Ovary (tissue), 9 donors: Measurements from ENCODE around the gene NKAIN4. TPM values are rescaled to one million over a fixed set of nuclear protein-coding genes. Genes with fewer than 3 reads are reported as not detected.

ENCODE experiments used
- DNase-seq, 5 donors: peaks; one replicate each; pipeline ENCODE4 v3.0.0-alpha.2; 2019 to 2020
- H3K27ac ChIP-seq, 2 donors: fragments of 200-600 bp; one replicate each; pipeline versions ENCODE4 v1.5.1 to v1.8.0; 2019 to 2022
- H3K27me3 ChIP-seq: fragments of 200-600 bp; one replicate; pipeline ENCODE4 v1.8.0; 2022
- H3K36me3 ChIP-seq: fragments of 200-600 bp; sonication (generic); one replicate; pipeline ENCODE4 v1.5.1; 2019
- H3K4me1 ChIP-seq: one replicate; pipeline ENCODE4 v1.8.1; 2013; ENCODE audit warnings: mild to moderate bottlenecking, moderate library complexity; ENCODE audit not compliant: insufficient read depth
- H3K4me3 ChIP-seq: fragments of 200-600 bp; sonication (generic); one replicate; pipeline ENCODE4 v1.5.1; 2017
- H3K9me3 ChIP-seq, 2 donors: fragments of 200-600 bp in 1 of 2; sonication (generic) in 1 of 2; one replicate each; pipeline versions ENCODE4 v1.5.1 to v1.8.1; 2013 to 2019; ENCODE audit warnings: mild to moderate bottlenecking in 1 of 2, moderate library complexity in 1 of 2
- EP300 ChIP-seq: sonication (generic); formaldehyde crosslinking; IDR thresholded peaks from one replicate; pipeline ENCODE4 v1.6.1; 2017; ENCODE audit warnings: antibody characterized with exemption
- POLR2A ChIP-seq: fragments of 450-650 bp; IDR thresholded peaks from one replicate; pipeline ENCODE4 v1.6.1; 2017; ENCODE audit warnings: antibody characterized with exemption, mild to moderate bottlenecking, moderate library complexity
- WGBS, 3 donors: extraction: QIAGEN DNeasy Blood & Tissue Kit in 1 of 3; methylation state at CpG; one replicate each; pipeline versions ENCODE4 v1.1.5 to v1.1.7; 2013 to 2017; 5-methylcytosine and 5-hydroxymethylcytosine counted together
- intact Hi-C, 4 donors: fragments of 100-400 bp; cut with DNase I; formaldehyde crosslinking; loops; one replicate each; pipeline versions ENCODE4 v1.11.0 to v1.15.1; 2022 to 2023
- polyA plus RNA-seq, 2 donors: library from polyadenylated mRNA; stranded (reverse); fragments of 200-250 nt in 1 of 2; fragments of 350-450 nt in 1 of 2; fragmentation: Illumina TruSeq in 1 of 2; extraction: RNeasy Lipid Tissue Mini Kit (QIAGEN cat#74804) in 1 of 2; gene quantifications; one replicate each; pipeline ENCODE4 v1.2.3, GENCODE V29; 2013 to 2014
- total RNA-seq, 7 donors: library from RNA; depleted of rRNA in 2 of 7; stranded (reverse); fragments of >200 nt in 2 of 7; fragmentation: NEBNext Ultra II Directional in 3 of 7; extraction: Animal tissue kit (Norgen Biotek cat#: 25700) in 3 of 7; gene quantifications; one replicate each; pipeline versions ENCODE4 v1.1.0 to v1.2.4, GENCODE V29; 2016 to 2023
- TF ChIP-seq, protein P1 (sequence below), 3 donors: fragments of 450-650 bp in 2 of 3; fragments of 200-600 bp in 1 of 3; IDR thresholded peaks; one replicate each; pipeline versions ENCODE4 v1.5.1 to v1.8.0; 2016 to 2022; ENCODE audit warnings: antibody characterized with exemption in 3 of 3, mild to moderate bottlenecking in 1 of 3
- donor health status: DM: no; HTN: no; CAD: no; lungs with moderate emphysema.
- donor health status: DM: no; HTN: no; CAD: no.
- donor health status: Bipolar disorder and iron deficiency.
- donor health status: DM: yes; HTN: yes; CAD: no.
- donor health status: DM: no; HTN: no; CAD: no.
- donor health status: DM: yes; HTN: yes; CAD: no.

NKAIN4 gene
- total and polyA plus RNA-seq, 9 donors, result 0.18 to 0.24 TPM; not detected in 7

DNA sequence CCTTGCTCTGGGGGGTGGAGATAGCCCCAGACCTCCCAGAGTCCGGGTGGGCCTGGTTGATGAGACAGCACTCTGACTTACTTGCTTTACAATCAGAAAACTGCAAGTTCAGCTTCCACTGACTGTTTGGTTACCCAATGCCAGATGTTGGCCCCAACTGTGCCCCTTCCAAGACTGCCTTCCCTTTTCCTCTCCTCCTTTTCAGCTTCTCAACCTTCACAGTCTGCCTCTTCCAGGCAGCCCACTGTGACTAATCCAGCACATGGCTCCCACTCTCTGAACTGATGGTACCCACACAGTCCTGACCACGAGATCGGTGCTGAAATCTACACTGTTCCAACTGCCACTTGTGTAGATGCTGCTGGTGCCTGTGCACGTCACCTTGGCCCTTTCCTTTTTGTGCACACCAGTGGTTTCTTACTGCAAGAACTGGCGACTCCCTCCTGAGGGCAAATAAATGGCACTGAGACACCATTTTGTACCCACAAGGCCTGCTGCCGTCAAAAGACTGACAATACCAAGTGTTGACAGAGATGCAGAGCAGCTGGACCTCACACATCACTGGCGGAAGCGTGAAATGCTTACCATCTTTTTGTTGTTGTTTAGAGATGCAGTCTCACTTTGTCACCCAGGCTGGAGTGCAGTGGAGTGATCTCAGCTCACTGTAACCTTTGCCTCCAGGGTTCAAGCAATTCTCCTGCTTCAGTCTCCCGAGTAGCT lies 16.5 kb upstream of the NKAIN4 start:
- DNase-seq, result no peak
- Histone ChIP-seq H3K4me1 (peaks cover 8% of the 10 kb centered on the region), H3K36me3 (no peaks in the 10 kb centered on the region), H3K9me3 (no peaks in the 10 kb centered on the region), H3K4me3 (no peak overlapping the region), H3K27ac (no peak overlapping the region), H3K27me3 (no peaks in the 10 kb centered on the region)
- WGBS, 3 donors, result 83 to 87% (median 86%) methylated on average over 9 of the region's 9 CpGs
- TF ChIP-seq EP300 (no peak), POLR2A (no peak)
- TF ChIP-seq, protein P1, sequence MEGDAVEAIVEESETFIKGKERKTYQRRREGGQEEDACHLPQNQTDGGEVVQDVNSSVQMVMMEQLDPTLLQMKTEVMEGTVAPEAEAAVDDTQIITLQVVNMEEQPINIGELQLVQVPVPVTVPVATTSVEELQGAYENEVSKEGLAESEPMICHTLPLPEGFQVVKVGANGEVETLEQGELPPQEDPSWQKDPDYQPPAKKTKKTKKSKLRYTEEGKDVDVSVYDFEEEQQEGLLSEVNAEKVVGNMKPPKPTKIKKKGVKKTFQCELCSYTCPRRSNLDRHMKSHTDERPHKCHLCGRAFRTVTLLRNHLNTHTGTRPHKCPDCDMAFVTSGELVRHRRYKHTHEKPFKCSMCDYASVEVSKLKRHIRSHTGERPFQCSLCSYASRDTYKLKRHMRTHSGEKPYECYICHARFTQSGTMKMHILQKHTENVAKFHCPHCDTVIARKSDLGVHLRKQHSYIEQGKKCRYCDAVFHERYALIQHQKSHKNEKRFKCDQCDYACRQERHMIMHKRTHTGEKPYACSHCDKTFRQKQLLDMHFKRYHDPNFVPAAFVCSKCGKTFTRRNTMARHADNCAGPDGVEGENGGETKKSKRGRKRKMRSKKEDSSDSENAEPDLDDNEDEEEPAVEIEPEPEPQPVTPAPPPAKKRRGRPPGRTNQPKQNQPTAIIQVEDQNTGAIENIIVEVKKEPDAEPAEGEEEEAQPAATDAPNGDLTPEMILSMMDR (IDR thresholded peaks at IDR 0.05), result no peak
- intact Hi-C loops, result no loop called here

DNA sequence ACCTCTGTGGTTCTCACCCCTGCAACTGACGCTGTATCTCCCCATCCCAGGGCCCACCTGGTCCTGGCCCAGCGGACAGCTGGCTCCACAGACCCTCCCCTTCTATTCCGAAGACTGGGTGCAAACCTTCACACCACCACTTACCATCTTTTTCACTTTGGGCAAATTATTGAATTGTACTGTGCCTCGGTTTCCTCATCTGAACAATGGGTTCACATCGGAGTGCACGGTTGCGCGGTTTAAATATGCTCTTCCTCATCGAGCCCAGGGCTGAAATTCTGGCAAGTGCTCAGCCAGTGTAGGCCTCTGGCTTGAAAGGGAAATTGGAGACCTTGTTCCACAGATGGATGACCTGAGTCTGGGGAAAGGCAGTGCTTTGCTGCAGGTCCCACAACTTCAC lies 15.5 kb upstream of the NKAIN4 start:
- Histone ChIP-seq H3K4me1 (peaks cover 8% of the 10 kb centered on the region), H3K4me3 (no peak overlapping the region), H3K27ac (no peak overlapping the region), H3K36me3 (no peaks in the 10 kb centered on the region), H3K9me3 (no peaks in the 10 kb centered on the region), H3K27me3 (no peaks in the 10 kb centered on the region)
- intact Hi-C loops, result no loop called here
- TF ChIP-seq, protein P1 (IDR thresholded peaks at IDR 0.05), result no peak
- DNase-seq, result no peak
- WGBS, 3 donors, result 82 to 92% (median 91%) methylated on average over 9 of the region's 9 CpGs

DNA sequence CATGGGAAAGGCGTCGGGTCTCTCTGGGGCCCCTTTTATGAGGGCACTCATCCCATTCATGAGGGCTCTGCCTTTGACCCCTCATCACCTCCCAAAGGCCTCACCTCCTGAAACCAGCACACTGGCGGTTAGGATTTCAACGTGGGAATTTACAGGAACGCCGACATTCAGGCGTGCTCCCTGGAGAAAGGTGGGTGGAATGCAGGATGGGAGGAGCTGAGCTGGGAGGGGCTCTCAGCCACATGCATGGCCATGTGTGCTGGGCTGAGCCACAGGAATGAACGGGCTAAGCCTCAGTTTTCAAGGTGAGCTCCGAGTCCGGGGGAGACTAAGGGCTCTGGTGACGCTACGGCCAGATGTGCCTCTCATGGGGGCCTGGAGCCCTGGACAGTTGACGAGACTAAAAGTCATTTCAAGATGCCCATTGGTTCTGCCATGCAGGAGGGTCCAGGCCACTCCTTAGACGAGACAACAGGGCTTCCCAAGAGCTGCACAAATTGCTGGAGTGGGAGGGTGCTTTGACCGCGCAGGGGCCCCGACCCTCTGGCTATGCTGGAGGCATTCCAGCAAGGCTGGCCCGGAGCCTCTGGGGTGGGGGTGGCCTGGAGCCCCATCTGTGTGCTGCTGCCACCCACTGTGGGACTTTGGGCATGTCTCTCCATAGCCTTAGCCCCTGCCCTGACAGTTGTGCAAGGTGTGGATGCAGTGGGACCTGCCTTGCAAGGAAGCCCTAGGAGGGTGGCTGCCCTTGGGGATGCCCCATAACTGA lies 14.6 kb upstream of the NKAIN4 start:
- intact Hi-C loops, result no loop called here
- no peak for DNase-seq
- whole genome bisulfite sequencing, 3 donors, result 7 to 21% (median 9%) methylated on average over 18 of the region's 18 CpGs

DNA sequence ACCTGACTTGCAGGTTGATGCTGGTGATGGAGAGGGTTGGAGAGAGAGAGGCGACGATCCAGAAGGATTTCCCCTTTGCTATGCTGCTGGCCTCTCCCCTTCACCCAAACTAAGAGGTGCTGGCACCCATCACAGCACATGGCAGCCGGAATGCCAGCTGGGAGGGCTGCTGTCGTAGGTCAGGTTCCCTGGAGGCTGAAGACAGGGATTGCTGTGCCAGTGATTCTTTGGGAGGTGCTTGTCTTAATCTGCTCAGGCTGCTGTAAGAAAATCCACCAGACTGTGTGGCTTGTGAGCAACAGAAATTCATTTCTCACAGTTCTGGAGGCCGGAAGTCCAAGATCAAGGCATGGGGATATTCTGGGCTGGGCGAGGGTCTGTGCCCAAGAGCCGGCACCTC lies 14.0 kb upstream of the NKAIN4 start:
- 47 to 56% (median 50%) methylated on average over 7 of the region's 7 CpGs for WGBS, 3 donors
- Histone ChIP-seq H3K27me3 (no peaks in the 10 kb centered on the region), H3K9me3 (no peaks in the 10 kb centered on the region), H3K4me3 (no peak overlapping the region), H3K4me1 (peaks cover 2% of the 10 kb centered on the region), H3K27ac (no peak overlapping the region), H3K36me3 (no peaks in the 10 kb centered on the region)
- intact Hi-C loops, result no loop called here
- DNase-seq, result no peak
- TF ChIP-seq EP300, result no peak

More for the DNA sequence above, 14.6 kb upstream of the NKAIN4 start:
- Histone ChIP-seq H3K27ac (no peak overlapping the region), H3K4me1 (peaks cover 4% of the 10 kb centered on the region), H3K36me3 (no peaks in the 10 kb centered on the region), H3K27me3 (no peaks in the 10 kb centered on the region), H3K4me3 (no peak overlapping the region), H3K9me3 (no peaks in the 10 kb centered on the region)
- TF ChIP-seq, protein P1 (IDR thresholded peaks at IDR 0.05), result no peak
- TF ChIP-seq POLR2A, result no peak
- no peak for TF ChIP-seq EP300

DNA sequence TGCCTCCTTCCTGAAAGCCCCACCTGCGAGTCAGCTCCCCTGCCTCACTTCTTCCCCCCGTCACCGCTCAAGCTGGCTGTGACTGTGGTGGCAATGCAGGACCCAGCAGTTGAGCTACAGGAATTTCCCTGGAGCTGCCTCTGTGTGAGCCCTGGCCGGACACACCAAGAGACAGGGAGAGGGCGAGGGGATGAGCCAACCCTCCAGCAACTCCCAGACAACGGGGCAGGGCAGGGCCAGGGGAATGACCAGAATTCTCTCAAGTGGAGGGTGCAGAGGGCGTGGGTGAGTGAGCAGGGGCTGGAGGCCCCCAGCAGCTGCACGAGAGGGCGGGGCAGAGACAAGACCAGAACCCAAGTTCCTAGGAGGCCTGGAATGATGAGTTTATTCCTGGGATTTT lies 13.4 kb upstream of the NKAIN4 start:
- H3K27ac ChIP-seq, result no peak overlapping the region
- no peaks in the 10 kb centered on the region for H3K9me3 ChIP-seq
- no peaks in the 10 kb centered on the region for H3K36me3 ChIP-seq
- H3K4me1 ChIP-seq, result peaks cover 2% of the 10 kb centered on the region
- TF ChIP-seq POLR2A (no peak), EP300 (no peak)
- TF ChIP-seq, protein P1 (IDR thresholded peaks at IDR 0.05), result no peak
- 60 to 72% (median 64%) methylated on average over 9 of the region's 9 CpGs for WGBS, 3 donors
- H3K27me3 ChIP-seq, result no peaks in the 10 kb centered on the region
- H3K4me3 ChIP-seq, result no peak overlapping the region
- no peak for DNase-seq
- intact Hi-C loops, result no loop called here
